Suppressor macrophage treated with lipopolysaccharide for 1 hour (primary cell): Measurements from ENCODE around the gene DNAH9.
A peak's percentile ranks its signal among the peaks of the same experiment; 100 is the strongest.

Experiments used
- DNase-seq, 3 donors: peaks; one replicate each; pipeline ENCODE4 v3.0.0-alpha.2; 2020 to 2022

Gene DNAH9

DNA sequence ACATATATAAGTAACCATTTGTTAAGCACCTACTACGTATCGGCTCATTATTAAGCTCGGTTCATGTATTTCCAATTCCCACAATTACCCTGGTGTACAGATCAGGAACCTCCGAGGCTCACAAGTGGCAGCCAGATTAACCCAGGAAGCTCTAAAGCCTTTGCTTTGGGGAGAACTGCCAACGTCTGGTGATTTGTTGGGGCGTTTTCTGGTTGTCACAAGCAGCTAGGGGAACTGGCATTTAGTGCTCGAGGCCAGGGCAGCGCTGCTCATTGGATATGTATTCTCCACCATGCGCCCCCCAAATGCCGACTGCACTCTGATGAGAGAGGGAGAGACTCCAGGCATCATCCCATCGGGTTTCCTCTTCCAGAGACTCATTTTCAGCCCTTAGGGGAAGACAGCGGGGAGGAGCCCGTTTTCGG is 398.5 kb downstream of the DNAH9 start:
- DNase-seq = peak; percentile 61 to 69 (median 67)

DNA sequence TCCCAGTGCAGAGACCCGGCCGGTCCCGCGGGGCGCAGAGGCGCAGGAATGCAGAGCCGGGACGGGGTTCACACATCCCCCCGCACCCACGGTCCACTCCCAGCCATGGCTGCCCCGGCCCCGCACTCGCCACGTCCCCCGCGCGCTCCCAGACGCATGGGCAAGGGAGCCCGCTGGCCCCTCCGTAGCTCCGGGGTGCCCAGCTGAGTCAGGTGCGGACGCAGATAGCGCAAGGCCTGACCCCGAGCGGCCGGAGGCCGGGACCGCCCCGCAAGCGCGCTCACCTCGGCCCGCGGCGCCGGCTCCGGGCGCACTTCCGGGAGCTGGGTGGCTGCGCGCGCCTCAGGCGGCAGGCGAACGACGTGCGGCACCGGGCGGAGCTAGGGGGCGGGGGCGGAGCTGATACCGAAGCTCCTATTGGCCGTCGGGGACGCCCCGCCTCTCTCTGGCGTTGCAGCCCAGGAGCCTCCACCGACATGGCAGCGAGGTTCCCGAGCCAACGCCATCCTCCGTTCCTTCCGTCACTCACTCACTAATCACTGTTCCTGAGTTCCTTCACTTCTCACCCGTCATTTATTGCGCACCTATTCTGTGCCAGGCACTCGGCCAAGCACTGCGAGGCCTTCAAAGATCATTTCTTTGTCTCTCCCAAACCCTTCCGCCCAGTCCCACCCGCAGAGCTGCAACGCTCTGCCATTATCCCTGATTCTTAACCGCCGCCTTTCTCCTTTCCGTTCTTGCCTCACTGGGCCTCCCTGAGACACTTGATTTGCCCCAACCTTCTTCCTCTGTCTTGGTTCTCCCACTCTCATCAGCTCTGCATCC is 399.1 kb downstream of the DNAH9 start, which contains the start of gene ZNF18:
Gene ZNF18, minus strand, starts transcription at position 329 of the 825 bp plus-strand sequence. CDS start 4,646 bp downstream, outside the sequence.
- DNase-seq = peak; percentile 97 to 99 (median 99)

DNA sequence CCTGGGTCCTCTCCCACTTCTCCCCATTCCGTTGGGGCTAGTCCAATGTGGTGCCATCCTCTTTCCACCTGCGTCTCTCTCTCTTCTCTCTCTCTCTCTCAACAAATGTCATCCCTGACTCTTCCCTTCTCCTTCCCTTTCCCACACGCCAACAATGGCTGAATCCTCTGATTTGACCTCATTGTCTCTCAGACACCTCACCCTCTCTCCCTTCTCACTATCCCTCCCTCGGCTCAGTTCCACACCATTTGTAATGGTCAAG is 399.6 kb downstream of the DNAH9 start:
- DNase-seq = no peak

DNA sequence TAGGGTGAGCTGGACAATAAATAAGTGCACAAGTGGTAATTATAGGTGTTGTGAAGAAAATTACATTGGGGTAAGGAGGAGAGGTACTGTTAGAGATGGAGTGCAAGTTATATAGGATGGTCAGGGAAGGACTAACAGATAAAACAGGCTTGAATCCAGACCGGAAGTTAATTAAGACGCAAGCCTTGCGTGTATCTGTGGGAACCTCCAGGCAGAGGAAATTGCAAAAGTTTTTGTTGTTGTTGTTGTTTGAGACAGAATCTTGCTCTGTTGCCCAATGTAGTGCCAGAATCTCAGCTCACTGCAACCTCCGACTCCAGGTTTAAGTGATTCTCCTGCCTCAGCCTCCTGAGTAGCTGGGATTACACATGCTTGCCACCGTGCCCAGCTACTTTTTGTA is 401.4 kb downstream of the DNAH9 start:
- peak; percentile 35 to 55 (median 48) for DNase-seq

DNA sequence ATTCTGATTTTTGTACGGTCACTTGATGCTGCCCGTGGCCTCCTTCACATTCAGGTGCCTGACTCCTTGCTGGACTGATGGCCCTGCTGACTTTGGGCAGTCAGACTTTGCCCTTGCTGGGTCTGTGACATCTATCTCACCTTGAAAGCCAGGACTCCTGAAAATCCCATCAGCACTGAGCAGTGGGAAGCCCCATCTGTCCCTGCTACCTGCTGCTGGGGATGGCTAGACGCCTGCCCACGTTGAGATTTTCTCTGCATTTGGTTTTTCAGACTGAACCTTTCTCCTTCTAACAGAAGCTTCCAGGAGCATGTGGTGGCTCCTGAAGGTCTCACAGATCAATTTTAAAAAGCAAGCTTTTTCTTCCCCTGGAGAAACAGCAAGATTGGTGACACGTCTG is 409.2 kb downstream of the DNAH9 start:
- no peak for DNase-seq
